SH-SY5Y (cell line): ENCODE measurements around the gene TENT4A.

Experiments
- GATA2 ChIP-seq: IDR thresholded peaks from 2 replicates; pipeline ENCODE4 v1.6.1; 2011; ENCODE audit warnings: mild to moderate bottlenecking, low read depth, low read length
- GATA3 ChIP-seq: IDR thresholded peaks from 2 replicates; pipeline ENCODE4 v1.6.1; 2011; ENCODE audit warnings: low read depth, mild to moderate bottlenecking, low read length, moderate library complexity

DNA sequence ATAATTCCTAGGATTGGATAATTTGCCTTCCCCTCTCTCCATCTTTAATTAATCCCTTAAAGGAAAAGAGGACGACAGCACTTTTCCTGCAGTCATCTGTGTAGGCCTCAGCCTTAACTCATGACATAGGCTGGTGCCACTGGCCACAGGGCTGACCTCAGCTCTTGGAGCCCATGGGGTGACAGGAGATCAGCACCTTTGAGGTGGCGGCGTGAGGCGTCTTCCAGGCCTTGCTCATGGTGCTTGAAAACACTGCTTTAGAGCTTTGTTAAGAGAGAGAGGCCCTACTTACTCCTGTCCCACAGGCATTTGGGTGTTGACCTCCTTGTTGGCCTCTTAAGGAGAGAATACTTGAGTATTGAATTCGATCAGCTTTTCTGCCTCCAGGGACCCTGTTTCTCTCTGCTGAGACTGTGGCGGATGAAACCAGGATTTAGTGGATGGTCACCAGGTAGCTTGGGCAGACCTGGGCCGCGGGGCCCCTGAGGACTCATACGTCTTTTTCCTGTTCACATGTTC, 23.4 kb downstream of the TENT4A start:
- TF ChIP-seq GATA2: no peak
- TF ChIP-seq GATA3: no peak
